Activated naive CD8-positive, alpha-beta T cell treated with anti-CD3 and anti-CD28 coated beads for 36 hours (primary cell): ENCODE measurements around the gene CHRNA10. TPM values are rescaled to one million over a fixed set of nuclear protein-coding genes. Genes with fewer than 3 reads are reported as not detected.
"Not testable (repeated sequence)": the region's sequence is repeated elsewhere in the genome, so short reads cannot be mapped to it uniquely, and the experiment has no call there.

ENCODE experiments used
- DNase-seq: peaks from one replicate; pipeline ENCODE4 v3.0.0; 2021
- H3K27ac Mint-ChIP-seq: one replicate; pipeline ENCODE4 v1.8.0; 2022; ENCODE audit warnings: mild to moderate bottlenecking, moderate library complexity, mixed read lengths
- H3K27me3 Mint-ChIP-seq: one replicate; pipeline ENCODE4 v1.8.0; 2022; ENCODE audit warnings: mild to moderate bottlenecking, mixed read lengths
- H3K36me3 Mint-ChIP-seq: one replicate; pipeline ENCODE4 v1.8.0; 2021; ENCODE audit warnings: mild to moderate bottlenecking, mixed read lengths
- H3K4me1 Mint-ChIP-seq: one replicate; pipeline ENCODE4 v1.8.0; 2021; ENCODE audit warnings: mixed read lengths
- H3K4me3 Mint-ChIP-seq: one replicate; pipeline ENCODE4 v1.8.0; 2022; ENCODE audit warnings: mild to moderate bottlenecking, moderate library complexity, mixed read lengths
- H3K9me3 Mint-ChIP-seq: one replicate; pipeline ENCODE4 v1.8.0; 2022; ENCODE audit warnings: mixed read lengths
- total RNA-seq, 2 experiments: library from RNA; stranded (reverse); gene quantifications; one replicate each; pipeline ENCODE4 v1.2.3, GENCODE V29; 2021

CHRNA10 gene
- total RNA-seq, 2 experiments from 2014 or later, result 1.0 to 1.5 TPM

- H3K27ac Mint-ChIP-seq, result peak overlapping the region; percentile 30
Observed at GRCh38 chr11:3675971-3676370, 4.8 kb upstream of the CHRNA10 start.

GRCh38 chr11:3674189-3674588, 3.0 kb upstream of the CHRNA10 start:
- H3K27me3 Mint-ChIP-seq, result no peaks in the 10 kb centered on the region
- H3K4me3 Mint-ChIP-seq, result no peak overlapping the region
- H3K27ac Mint-ChIP-seq, result no peak overlapping the region
- DNase-seq, result no peak
- H3K36me3 Mint-ChIP-seq, result peaks cover 30% of the 10 kb centered on the region
- no peaks in the 10 kb centered on the region for H3K9me3 Mint-ChIP-seq
- H3K4me1 Mint-ChIP-seq, result no peaks in the 10 kb centered on the region

More at GRCh38 chr11:3675971-3676370, 4.8 kb upstream of the CHRNA10 start:
- no peaks in the 10 kb centered on the region for H3K27me3 Mint-ChIP-seq
- H3K36me3 Mint-ChIP-seq, result peaks cover 27% of the 10 kb centered on the region
- H3K4me3 Mint-ChIP-seq, result no peak overlapping the region
- no peaks in the 10 kb centered on the region for H3K9me3 Mint-ChIP-seq
- no peaks in the 10 kb centered on the region for H3K4me1 Mint-ChIP-seq
- DNase-seq, result no peak

- Mint-ChIP-seq H3K9me3 (no peaks in the 10 kb centered on the region), H3K4me3 (no peak overlapping the region), H3K27me3 (no peaks in the 10 kb centered on the region), H3K4me1 (no peaks in the 10 kb centered on the region), H3K27ac (no peak overlapping the region), H3K36me3 (peaks cover 22% of the 10 kb centered on the region)
- DNase-seq, result no peak
Observed at GRCh38 chr11:3669742-3670183, 1.4 kb downstream of the CHRNA10 start.

DNA sequence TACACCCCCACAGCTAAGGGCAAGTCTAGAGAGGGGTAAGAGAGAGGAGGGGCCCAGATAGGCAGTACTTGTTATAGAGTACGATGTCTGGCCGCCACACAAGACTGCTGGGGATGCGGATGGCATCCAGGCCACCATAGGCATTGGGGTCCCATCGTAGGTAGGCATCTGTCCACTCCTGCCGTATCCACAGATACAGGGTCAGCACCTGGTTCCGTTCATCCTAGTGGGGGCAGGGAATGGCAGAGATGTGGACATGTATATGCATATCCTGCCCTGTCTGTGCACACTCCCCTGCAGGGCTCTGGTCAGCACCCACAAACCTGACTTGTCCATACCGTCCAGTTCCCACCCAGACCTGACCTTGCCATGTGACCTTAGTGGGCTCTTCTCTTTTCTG, 2.1 kb downstream of the CHRNA10 start:
- no peaks in the 10 kb centered on the region for H3K4me1 Mint-ChIP-seq
- H3K4me3 Mint-ChIP-seq, result no peak overlapping the region
- no peak overlapping the region for H3K27ac Mint-ChIP-seq
- no peaks in the 10 kb centered on the region for H3K27me3 Mint-ChIP-seq
- H3K9me3 Mint-ChIP-seq, result no peaks in the 10 kb centered on the region
- peaks cover 25% of the 10 kb centered on the region for H3K36me3 Mint-ChIP-seq
- no peak for DNase-seq

DNA sequence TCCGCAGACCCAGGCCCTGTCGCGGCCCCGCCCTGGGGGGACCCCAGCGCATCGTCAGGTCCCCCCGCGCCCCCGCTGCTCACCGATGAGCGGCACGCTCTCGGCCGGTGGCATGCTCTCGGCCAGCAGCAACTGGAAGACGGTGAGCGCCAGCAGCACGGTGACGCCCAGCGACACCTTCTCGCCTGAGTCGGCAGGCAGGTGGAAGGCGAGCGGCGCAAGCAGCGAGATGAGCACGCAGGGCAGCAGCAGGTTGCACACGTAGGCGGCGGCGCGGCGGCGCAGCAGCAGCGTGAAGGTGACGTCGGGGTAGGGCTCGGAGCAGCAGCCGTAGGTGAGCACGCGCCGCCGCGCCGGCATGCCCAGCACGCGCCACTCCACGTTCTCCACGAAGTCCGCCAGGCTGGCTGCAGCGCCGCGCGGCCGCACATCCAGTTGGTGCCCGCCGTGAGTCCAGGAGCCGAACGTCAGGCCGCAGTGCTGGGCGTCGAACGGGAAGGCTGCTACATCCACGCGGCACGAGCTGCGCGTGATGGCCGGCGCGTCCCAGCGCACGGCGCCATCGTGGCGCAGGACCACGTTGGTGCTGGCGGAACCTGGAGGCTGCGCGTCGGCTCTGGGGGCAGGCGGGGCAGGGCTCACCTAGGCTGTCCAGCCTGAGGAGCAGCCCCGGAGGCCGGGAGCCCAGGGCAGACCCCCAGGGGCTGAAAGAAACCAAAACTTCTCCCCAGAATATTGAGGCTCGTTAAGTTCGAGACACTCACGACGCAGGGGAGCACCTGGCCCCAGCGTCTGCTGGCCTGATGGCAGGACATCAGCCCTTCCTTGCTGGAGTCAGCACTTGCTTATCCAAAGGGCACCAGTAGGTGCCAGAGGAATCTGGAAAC, 3.8 kb downstream of the CHRNA10 start:
- no peaks in the 10 kb centered on the region for H3K9me3 Mint-ChIP-seq

GRCh38 chr11:3666023-3666530, 5.1 kb downstream of the CHRNA10 start:
- H3K36me3 Mint-ChIP-seq, result peaks cover 21% of the 10 kb centered on the region
- H3K4me1 Mint-ChIP-seq, result no peaks in the 10 kb centered on the region
- H3K4me3 Mint-ChIP-seq, result no peak overlapping the region
- H3K27me3 Mint-ChIP-seq, result no peaks in the 10 kb centered on the region
- no peaks in the 10 kb centered on the region for H3K9me3 Mint-ChIP-seq
- no peak overlapping the region for H3K27ac Mint-ChIP-seq
- no peak for DNase-seq

More for the DNA sequence above, 3.8 kb downstream of the CHRNA10 start:
- no peak overlapping the region for H3K27ac Mint-ChIP-seq
- H3K27me3 Mint-ChIP-seq, result no peaks in the 10 kb centered on the region
- DNase-seq, result no peak
- no peaks in the 10 kb centered on the region for H3K4me1 Mint-ChIP-seq
- peaks cover 25% of the 10 kb centered on the region for H3K36me3 Mint-ChIP-seq
- H3K4me3 Mint-ChIP-seq, result no peak overlapping the region

- Mint-ChIP-seq H3K36me3 (peaks cover 20% of the 10 kb centered on the region), H3K9me3 (no peaks in the 10 kb centered on the region), H3K4me1 (no peaks in the 10 kb centered on the region), H3K4me3 (no peak overlapping the region), H3K27me3 (no peaks in the 10 kb centered on the region), H3K27ac (no peak overlapping the region)
- DNase-seq, result no peak
Observed at GRCh38 chr11:3665336-3666022, 5.7 kb downstream of the CHRNA10 start.

GRCh38 chr11:3664032-3664630, 7.1 kb downstream of the CHRNA10 start:
- Mint-ChIP-seq H3K36me3 (peaks cover 14% of the 10 kb centered on the region), H3K27ac (no peak overlapping the region), H3K9me3 (no peaks in the 10 kb centered on the region), H3K4me3 (no peak overlapping the region), H3K27me3 (no peaks in the 10 kb centered on the region), H3K4me1 (no peaks in the 10 kb centered on the region)
- DNase-seq, result no peak

DNA sequence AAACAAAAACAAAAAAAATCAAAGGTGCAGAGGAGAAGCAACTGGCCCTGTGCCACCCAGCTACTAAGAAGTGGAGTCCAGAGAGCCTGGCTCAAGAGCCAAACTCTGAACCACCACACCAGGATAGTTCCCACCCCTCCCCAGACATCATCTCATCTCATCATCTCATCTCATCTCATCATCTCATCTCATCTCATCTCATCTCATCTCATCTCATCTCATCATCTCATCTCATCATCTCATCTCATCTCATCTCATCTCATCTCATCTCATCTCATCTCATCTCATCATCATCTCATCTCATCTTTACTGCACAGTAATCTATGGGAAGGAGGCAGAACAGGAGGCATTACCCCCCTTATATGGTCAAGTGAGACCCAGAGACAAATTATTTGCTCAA, 8.3 kb downstream of the CHRNA10 start:
- DNase-seq, result no peak
- no peaks in the 10 kb centered on the region for H3K27me3 Mint-ChIP-seq

DNA sequence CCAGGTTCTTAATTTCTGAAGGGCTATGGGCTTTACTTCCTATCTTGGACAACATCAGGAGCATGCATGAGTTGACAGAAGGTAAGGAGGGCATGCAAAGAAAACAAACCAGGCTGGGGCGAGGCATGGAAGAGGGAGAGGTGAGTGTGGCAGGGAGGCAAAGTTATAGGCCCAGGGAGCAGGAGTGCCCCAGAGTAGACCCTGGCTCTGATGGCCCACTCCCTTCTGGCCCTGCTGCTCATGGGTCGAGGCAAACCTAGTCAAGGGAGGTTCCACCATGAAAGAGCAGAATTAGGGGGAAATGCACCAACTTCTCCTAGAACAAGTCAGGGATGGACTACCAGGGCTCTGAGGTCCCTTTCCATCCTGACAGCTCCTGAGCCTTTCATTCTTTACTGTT, 10.2 kb downstream of the CHRNA10 start:
- peaks cover 9% of the 10 kb centered on the region for H3K36me3 Mint-ChIP-seq
- no peaks in the 10 kb centered on the region for H3K9me3 Mint-ChIP-seq
- no peak for DNase-seq
- no peak overlapping the region for H3K4me3 Mint-ChIP-seq
- H3K27me3 Mint-ChIP-seq, result no peaks in the 10 kb centered on the region
- no peaks in the 10 kb centered on the region for H3K4me1 Mint-ChIP-seq
- no peak overlapping the region for H3K27ac Mint-ChIP-seq

More for the DNA sequence above, 8.3 kb downstream of the CHRNA10 start:
- Mint-ChIP-seq H3K4me1 (no peaks in the 10 kb centered on the region), H3K4me3 (no peak overlapping the region), H3K36me3 (peaks cover 9% of the 10 kb centered on the region), H3K9me3 (no peaks in the 10 kb centered on the region), H3K27ac (no peak overlapping the region)

GRCh38 chr11:3659595-3660515, 11.3 kb downstream of the CHRNA10 start:
- H3K27ac Mint-ChIP-seq, result no peak overlapping the region
- H3K4me1 Mint-ChIP-seq, result no peaks in the 10 kb centered on the region
- H3K9me3 Mint-ChIP-seq, result no peaks in the 10 kb centered on the region
- DNase-seq, result no peak
- peaks cover 6% of the 10 kb centered on the region for H3K36me3 Mint-ChIP-seq
- H3K27me3 Mint-ChIP-seq, result peaks cover 6% of the 10 kb centered on the region
- H3K4me3 Mint-ChIP-seq, result no peak overlapping the region

GRCh38 chr11:3658252-3658651, 12.9 kb downstream of the CHRNA10 start:
- no peaks in the 10 kb centered on the region for H3K36me3 Mint-ChIP-seq
- no peaks in the 10 kb centered on the region for H3K9me3 Mint-ChIP-seq
- DNase-seq, result no peak
- H3K4me1 Mint-ChIP-seq, result no peaks in the 10 kb centered on the region
- no peak overlapping the region for H3K27ac Mint-ChIP-seq
- no peak overlapping the region for H3K4me3 Mint-ChIP-seq
- peaks cover 6% of the 10 kb centered on the region for H3K27me3 Mint-ChIP-seq

GRCh38 chr11:3657331-3657730, 13.9 kb downstream of the CHRNA10 start:
- not testable (repeated sequence) for H3K27me3 Mint-ChIP-seq, DNase-seq, H3K27ac Mint-ChIP-seq, H3K4me1 Mint-ChIP-seq, H3K4me3 Mint-ChIP-seq, H3K9me3 Mint-ChIP-seq, H3K36me3 Mint-ChIP-seq

DNA sequence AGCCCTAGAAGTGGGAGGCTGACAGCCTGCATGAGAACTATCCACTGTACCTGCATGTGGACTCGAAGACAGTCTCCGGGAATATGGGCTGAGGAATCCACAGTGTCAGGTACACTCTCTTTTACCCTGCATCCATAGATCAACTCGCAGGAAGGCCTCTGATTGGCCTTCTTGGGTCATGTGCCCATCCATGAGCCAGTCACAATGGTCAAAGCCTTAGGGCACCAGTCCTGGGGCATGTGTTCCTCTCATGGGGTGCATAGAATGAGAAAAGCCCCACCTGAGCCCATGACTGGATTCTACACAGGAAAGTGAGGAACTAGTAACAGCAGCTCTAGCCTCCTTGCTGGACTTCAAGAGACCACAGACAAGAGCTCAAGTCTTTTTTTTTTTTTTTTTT, 15.6 kb downstream of the CHRNA10 start:
- Mint-ChIP-seq H3K4me1 (no peaks in the 10 kb centered on the region), H3K27me3 (peaks cover 7% of the 10 kb centered on the region), H3K4me3 (no peak overlapping the region), H3K36me3 (no peaks in the 10 kb centered on the region), H3K27ac (no peak overlapping the region), H3K9me3 (no peaks in the 10 kb centered on the region)
- DNase-seq, result no peak
